ACHN (cell line): Measurements from ENCODE around the gene HBG1.

ENCODE experiments used
- DNase-seq: peaks from one replicate; pipeline ENCODE4 v3.0.0-alpha.2; 2015
- in situ Hi-C: cut with HindIII; loops from 2 replicates; pipeline ENCODE4 v1.10.0; 2017; ENCODE audit warnings: low sequenced_read_pairs, low pct_ligation_motif_present, low pct_unique_long_range_greater_than_20kb

HBG1 gene

DNA sequence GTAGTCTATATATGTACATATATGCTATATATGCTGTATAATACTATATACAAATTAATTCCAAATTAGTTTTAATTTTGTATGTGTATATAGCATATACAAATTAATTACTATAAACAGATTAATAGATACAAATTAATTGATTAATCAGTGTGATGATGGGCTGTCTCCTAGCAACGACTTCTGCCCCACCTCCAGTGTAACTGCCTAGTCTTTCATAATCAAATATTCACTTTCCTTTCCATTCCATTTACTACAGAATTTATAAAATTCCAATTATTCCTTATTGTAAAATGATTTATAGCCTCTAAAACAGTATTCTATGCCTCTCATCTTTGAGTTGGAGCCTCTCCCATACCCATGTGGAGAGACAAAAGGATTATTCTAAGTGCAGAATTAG lies 16.4 kb downstream of the HBG1 start:
- no peak for DNase-seq
- in situ Hi-C loops, result no loop called here

DNA sequence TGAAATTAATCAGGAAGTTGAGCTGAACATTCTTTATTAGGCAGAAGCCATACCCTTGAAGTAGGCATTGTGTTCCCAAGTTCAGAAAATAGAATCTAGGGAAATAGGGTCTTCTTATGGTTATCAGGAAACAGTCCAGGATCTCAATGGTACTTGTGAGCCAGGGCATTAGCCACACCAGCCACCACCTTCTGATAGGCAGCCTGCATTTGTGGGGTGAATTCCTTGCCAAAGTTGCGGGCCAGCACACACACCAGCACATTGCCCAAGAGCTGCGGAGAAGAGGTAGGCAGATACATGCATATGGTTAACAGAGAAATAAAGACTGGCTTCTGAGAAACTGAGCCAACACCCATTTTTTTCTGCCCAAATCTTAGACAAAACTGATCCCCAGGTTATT lies 16.8 kb downstream of the HBG1 start:
- in situ Hi-C loops, result no loop called here
- DNase-seq, result no peak

DNA sequence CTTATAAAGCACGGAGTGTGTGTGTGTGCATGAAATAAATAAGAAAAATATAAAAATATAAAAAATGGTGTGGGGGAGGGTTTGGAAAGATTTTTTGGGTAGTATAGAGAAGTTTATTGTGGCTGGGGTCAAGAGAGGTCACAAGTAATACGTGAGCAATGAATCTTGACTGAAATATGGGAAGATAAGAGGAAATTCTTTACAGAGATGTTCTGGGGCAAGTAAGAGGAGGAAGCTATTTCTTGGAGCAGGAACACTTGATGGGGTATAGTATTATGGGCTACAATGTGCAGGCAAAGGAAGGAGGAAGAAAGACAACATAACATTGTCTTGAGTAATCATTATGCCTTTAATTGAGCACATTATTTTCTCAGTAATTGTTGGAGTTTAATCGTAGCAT lies 17.5 kb downstream of the HBG1 start:
- in situ Hi-C loops, result no loop called here
- DNase-seq, result no peak

GRCh38 chr11:5231111-5231510 lies 18.5 kb downstream of the HBG1 start:
- in situ Hi-C loops, result no loop called here
- DNase-seq, result no peak

- no peak for DNase-seq
- in situ Hi-C loops, result no loop called here
Measured at GRCh38 chr11:5230266-5230665, 19.4 kb downstream of the HBG1 start.

DNA sequence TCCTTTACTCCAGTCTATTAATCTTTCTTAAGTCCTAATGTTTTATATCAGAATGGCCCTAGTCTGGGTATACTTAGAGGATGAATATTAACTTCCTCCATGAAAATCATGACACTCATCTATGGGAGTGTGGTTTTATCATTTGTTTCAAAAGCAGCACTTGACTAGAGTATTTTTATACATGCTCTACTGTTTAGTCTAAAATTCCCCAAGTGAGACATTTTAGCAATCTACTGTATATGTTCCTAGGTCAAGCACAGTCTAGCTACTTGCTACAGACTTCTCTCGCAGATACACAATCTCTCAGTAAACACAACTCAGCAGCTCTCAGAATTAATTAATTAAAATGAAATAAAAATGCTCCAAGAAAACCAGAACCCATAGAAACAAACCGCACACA lies 19.9 kb downstream of the HBG1 start:
- DNase-seq, result no peak
- in situ Hi-C loops, result no loop called here

DNA sequence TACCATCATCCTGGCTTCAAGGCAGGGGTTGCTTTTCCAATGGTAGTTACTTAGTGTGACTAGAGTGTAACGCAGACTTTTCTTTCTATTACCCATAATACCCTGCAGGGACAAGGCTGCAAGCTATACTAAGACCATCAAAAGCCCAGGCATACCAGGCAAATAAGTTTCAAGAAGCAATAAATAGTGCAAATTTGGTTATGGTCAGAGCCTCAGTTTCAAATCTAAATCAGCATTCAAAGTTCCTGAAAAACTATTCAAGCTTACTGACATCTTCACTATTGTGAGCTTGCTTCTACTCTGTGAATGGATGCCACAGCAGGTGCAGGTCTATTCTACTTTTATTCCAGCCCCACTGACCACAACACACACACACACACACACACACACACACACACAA lies 20.3 kb downstream of the HBG1 start:
- no peak for DNase-seq
- in situ Hi-C loops, result no loop called here

DNA sequence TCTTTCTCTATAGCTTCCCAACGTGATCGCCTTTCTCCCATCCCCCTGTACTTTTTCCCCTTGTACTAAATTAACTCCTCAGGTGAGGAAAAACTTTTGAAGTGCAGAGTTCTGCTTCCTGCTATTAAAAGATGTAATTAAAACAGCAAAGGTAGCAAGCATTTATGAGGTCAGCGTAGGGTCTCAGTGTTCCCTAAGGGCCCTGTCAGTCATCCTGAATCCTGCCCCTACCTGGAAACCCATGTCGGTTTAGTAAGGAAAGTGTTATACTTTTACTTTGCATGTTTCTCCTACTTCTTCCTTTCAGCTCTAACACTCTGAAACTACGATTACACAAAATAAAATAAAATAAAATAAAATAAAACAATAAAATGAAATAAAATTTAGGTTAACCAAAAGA lies 21.5 kb downstream of the HBG1 start:
- no peak for DNase-seq
- in situ Hi-C loops, result no loop called here

GRCh38 chr11:5227681-5228080 lies 22.0 kb downstream of the HBG1 start:
- in situ Hi-C loops, result no loop called here

GRCh38 chr11:5226732-5227310 lies 22.8 kb downstream of the HBG1 start, which contains the start of gene HBB:
TSS of gene HBB (minus strand) at chr11:5227071. CDS start at chr11:5227021, 50 bp downstream.
- in situ Hi-C loops, result no loop called here
- no peak for DNase-seq

More at GRCh38 chr11:5227681-5228080, 22.0 kb downstream of the HBG1 start:
- DNase-seq, result no peak

- in situ Hi-C loops, result no loop called here
Measured at GRCh38 chr11:5225480-5225871, 24.2 kb downstream of the HBG1 start.

DNA sequence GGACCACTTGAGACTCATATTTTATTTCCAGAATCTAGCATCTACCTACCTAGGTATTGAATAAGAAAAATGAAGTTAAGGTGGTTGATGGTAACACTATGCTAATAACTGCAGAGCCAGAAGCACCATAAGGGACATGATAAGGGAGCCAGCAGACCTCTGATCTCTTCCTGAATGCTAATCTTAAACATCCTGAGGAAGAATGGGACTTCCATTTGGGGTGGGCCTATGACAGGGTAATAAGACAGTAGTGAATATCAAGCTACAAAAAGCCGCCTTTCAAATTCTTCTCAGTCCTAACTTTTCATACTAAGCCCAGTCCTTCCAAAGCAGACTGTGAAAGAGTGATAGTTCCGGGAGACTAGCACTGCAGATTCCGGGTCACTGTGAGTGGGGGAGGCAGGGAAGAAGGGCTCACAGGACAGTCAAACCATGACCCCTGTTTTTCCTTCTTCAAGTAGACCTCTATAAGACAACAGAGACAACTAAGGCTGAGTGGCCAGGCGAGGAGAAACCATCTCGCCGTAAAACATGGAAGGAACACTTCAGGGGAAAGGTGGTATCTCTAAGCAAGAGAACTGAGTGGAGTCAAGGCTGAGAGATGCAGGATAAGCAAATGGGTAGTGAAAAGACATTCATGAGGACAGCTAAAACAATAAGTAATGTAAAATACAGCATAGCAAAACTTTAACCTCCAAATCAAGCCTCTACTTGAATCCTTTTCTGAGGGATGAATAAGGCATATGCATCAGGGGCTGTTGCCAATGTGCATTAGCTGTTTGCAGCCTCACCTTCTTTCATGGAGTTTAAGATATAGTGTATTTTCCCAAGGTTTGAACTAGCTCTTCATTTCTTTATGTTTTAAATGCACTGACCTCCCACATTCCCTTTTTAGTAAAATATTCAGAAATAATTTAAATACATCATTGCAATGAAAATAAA lies 24.8 kb downstream of the HBG1 start:
- in situ Hi-C loops, result no loop called here
- no peak for DNase-seq

More at GRCh38 chr11:5225480-5225871, 24.2 kb downstream of the HBG1 start:
- no peak for DNase-seq

- in situ Hi-C loops, result no loop called here
- no peak for DNase-seq
Measured at GRCh38 chr11:5223686-5224085, 26.0 kb downstream of the HBG1 start.

DNA sequence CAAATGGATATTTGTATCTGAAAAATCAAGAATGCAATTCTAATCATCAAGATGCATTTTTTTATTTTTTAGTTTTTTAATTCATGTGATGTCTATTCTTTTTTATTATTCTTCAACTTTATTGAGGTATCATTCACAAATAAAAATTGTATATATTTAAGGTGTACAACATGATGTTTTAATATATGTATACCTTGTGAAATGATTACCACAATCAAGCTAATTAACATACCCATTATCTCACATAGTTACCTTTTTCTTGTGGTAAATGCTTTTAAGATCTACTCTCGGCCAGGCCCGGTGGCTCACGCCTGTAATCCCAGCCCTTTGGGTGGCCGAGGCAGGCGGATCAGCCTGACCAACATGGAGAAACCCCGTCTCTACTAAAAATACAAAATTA lies 26.5 kb downstream of the HBG1 start:
- in situ Hi-C loops, result no loop called here
- DNase-seq, result no peak

DNA sequence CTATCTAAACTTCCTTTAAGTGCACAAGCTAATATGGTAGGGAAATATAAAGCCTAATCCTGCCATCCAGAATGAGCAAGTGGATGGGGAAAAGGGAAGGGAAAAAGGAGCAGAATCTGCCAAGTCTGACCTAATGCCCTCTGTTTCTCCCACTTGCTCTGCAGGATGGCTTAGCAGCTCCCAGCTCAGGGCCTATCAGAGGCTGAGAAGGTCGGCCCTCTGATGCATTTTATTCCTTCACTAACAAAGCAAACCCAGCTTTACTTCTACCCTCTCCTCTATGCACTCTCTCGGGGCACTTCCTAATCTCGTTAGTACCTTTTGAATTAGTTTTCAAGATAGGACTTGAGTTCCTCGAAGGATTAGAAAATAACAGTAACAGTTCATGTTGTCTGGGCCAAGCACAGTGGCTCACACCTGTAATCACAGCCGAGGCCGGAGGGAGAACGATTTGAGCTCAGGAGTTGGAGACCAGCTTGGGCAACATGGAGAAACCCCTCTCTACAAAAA lies 39.2 kb downstream of the HBG1 start:
- DNase-seq, result no peak
- in situ Hi-C loops, result no loop called here

DNA sequence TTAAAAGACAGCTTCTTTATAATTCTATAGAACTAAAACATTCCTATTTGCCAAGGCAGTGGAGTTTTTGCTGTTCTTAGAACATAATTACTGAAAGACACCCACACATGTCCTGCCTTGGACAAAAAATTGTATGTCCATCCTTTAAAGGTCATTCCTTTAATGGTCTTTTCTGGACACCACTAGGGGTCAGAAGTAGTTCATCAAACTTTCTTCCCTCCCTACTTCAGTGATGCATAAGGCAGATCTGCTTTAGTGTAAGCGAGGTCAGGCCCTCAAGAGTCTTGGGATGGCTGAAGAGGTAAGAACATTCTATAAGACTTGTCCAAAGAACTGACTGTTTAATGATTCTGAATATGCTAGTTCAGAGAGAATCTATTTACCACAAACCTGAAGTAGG lies 44.9 kb downstream of the HBG1 start:
- DNase-seq, result peak; percentile 66
- in situ Hi-C loops, result no loop called here

- DNase-seq, result no peak
- in situ Hi-C loops, result no loop called here
Measured at GRCh38 chr11:5203366-5203765, 46.3 kb downstream of the HBG1 start.

DNA sequence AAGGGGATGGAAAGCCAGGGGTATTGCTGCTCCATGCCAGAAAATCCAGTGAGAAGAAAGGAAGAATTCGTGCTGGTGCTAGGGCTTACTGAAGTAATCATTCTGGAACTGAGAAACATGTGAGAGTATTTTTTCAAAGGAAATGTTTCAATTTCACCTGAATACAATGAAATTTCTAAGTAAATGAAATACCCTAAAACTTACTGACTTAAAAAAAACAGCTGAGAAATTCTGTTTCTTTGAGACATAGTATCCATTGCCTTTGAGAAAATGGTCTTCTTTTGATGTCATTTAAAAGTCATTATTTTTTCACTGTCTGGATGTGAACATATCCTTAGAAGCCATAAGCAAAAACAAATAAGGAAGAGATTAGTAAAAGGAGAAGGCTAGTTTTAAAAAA lies 49.1 kb downstream of the HBG1 start, which contains the start of gene OR51V1:
OR51V1 (minus strand) TSS at position 101 of the 400 bp plus-strand sequence; CDS start at position 101, 0 bp downstream.
- DNase-seq, result no peak
- in situ Hi-C loops, result no loop called here

GRCh38 chr11:5198285-5198684 lies 51.4 kb downstream of the HBG1 start:
- in situ Hi-C loops, result no loop called here
- DNase-seq, result no peak
